H1 (cell line): ENCODE results near the gene FBXO41. TPM values are rescaled to one million over a fixed set of nuclear protein-coding genes. Genes with fewer than 3 reads are reported as not detected.

Source experiments
- CTCF ChIA-PET: fragments of 300-600 bp; sonication (Branson Sonifier 250); formaldehyde crosslinking; loops from one replicate; lab custom pipeline; 2021; ENCODE audit not compliant: partially characterized antibody; lab: Charles Lee
- POLR2A ChIA-PET: fragments of 300-600 bp; sonication (Branson Sonifier 250); formaldehyde crosslinking; loops from one replicate; lab custom pipeline; 2021; ENCODE audit warnings: inconsistent platforms; ENCODE audit not compliant: partially characterized antibody; lab: Charles Lee
- DNase-seq, 2 experiments: peaks; one replicate each; pipeline versions ENCODE4 v3.0.0 to v3.0.0-alpha.2; 2010 to 2022; ENCODE audit warnings: low spot score in 2 of 2, low read depth in 1 of 2, mixed read lengths in 1 of 2
- FAIRE-seq: peaks from 2 replicates; lab custom pipeline; 2011; peaks lifted over from hg19 to GRCh38; lab: Jason Lieb, UNC
- H2AFZ ChIP-seq: 2 replicates; pipeline ENCODE4 v1.8.1; 2012; ENCODE audit warnings: low read length, inconsistent platforms
- H2AK5ac ChIP-seq: 2 replicates; pipeline ENCODE4 v1.6.1; 2013; ENCODE audit warnings: low read depth, low read length
- H2BK120ac ChIP-seq: replicated peaks from 2 replicates; pipeline ENCODE3; 2013; ENCODE audit warnings: low read depth, low read length, inconsistent platforms
- H2BK12ac ChIP-seq: 2 replicates; pipeline ENCODE4 v1.6.1; 2013; ENCODE audit warnings: low read depth, low read length
- H2BK15ac ChIP-seq: 2 replicates; pipeline ENCODE4 v1.6.1; 2013; ENCODE audit warnings: low read length
- H2BK20ac ChIP-seq: 2 replicates; pipeline ENCODE4 v1.6.1; 2013; ENCODE audit warnings: low read length
- H2BK5ac ChIP-seq: 2 replicates; pipeline ENCODE4 v1.6.1; 2013; ENCODE audit warnings: low read depth, low read length
- H3K14ac ChIP-seq: 2 replicates; pipeline ENCODE4 v1.6.1; 2013; ENCODE audit warnings: inconsistent platforms; ENCODE audit not compliant: insufficient read length
- H3K18ac ChIP-seq: 2 replicates; pipeline ENCODE4 v1.6.1; 2013; ENCODE audit warnings: low read length; ENCODE audit errors: extremely low read depth
- H3K23ac ChIP-seq: 2 replicates; pipeline ENCODE4 v1.6.1; 2013; ENCODE audit warnings: inconsistent platforms; ENCODE audit not compliant: insufficient read length
- H3K23me2 ChIP-seq: 2 replicates; pipeline ENCODE4 v1.6.1; 2013; ENCODE audit warnings: low read depth, low read length
- H3K27ac ChIP-seq: 2 replicates; pipeline ENCODE4 v1.6.1; 2011; ENCODE audit warnings: low read depth, low read length, inconsistent platforms
- H3K27me3 ChIP-seq, 4 experiments: replicated peaks in 1 of 4; 1 replicate in 1 of 4; 2 replicates in 3 of 4; pipeline versions ENCODE4 v1.6.1 to v1.8.1; 2011 to 2013; ENCODE audit warnings: low read length in 3 of 4, mild to moderate bottlenecking in 3 of 4, inconsistent platforms in 2 of 4, mixed read lengths in 2 of 4, moderate library complexity in 1 of 4; ENCODE audit not compliant: control insufficient read depth in 3 of 4, insufficient read depth in 3 of 4; ENCODE audit errors: extremely low read depth in 1 of 4
- H3K36me3 ChIP-seq, 4 experiments: 2 replicates each; pipeline versions ENCODE4 v1.6.1 to v1.8.1; 2011 to 2013; ENCODE audit warnings: mild to moderate bottlenecking in 4 of 4, low read length in 3 of 4, moderate library complexity in 2 of 4, control low read depth in 1 of 4, inconsistent platforms in 1 of 4; ENCODE audit not compliant: insufficient read depth in 4 of 4, control insufficient read depth in 2 of 4
- H3K4ac ChIP-seq: replicated peaks from 2 replicates; pipeline ENCODE3; 2013; ENCODE audit warnings: low read length, low read depth, mixed read lengths, inconsistent platforms; ENCODE audit not compliant: insufficient read length
- H3K4me1 ChIP-seq, 4 experiments: replicated peaks in 1 of 4; 1 replicate in 1 of 4; 2 replicates in 3 of 4; pipeline versions ENCODE4 v1.6.1 to v1.8.1; 2011 to 2013; ENCODE audit warnings: low read length in 3 of 4, inconsistent platforms in 2 of 4, mixed read lengths in 1 of 4; ENCODE audit not compliant: insufficient read depth in 4 of 4, control insufficient read depth in 3 of 4
- H3K4me2 ChIP-seq, 2 experiments: 2 replicates each; pipeline versions ENCODE4 v1.6.1 to v1.8.1; 2011 to 2013; ENCODE audit warnings: low read depth in 2 of 2, low read length in 2 of 2, control low read depth in 1 of 2, inconsistent platforms in 1 of 2, mild to moderate bottlenecking in 1 of 2; ENCODE audit not compliant: insufficient read depth in 1 of 2
- H3K4me3 ChIP-seq, 4 experiments: fragments of 200-600, 300-600 bp in 1 of 4; sonication (generic), shearing (Covaris generic), sonication (Bioruptor Twin) in 1 of 4; 2 replicates each; pipeline versions ENCODE4 v1.5.1 to v1.8.1; 2011 to 2016; ENCODE audit warnings: low read length in 4 of 4, low read depth in 3 of 4, control low read depth in 2 of 4, inconsistent platforms in 2 of 4, mild to moderate bottlenecking in 2 of 4, mixed read lengths in 1 of 4, moderate library complexity in 1 of 4; ENCODE audit not compliant: insufficient read depth in 2 of 4; ENCODE audit errors: extremely low read depth in 1 of 4
- H3K56ac ChIP-seq: replicated peaks from 2 replicates; pipeline ENCODE3; 2013; ENCODE audit warnings: low read depth, mild to moderate bottlenecking, mixed read lengths, low read length, inconsistent platforms; ENCODE audit not compliant: insufficient read length
- H3K79me1 ChIP-seq: 2 replicates; pipeline ENCODE4 v1.6.1; 2013; ENCODE audit warnings: low read depth, low read length, control low read depth
- H3K79me2 ChIP-seq, 2 experiments: 2 replicates each; pipeline versions ENCODE4 v1.6.1 to v1.8.1; 2012 to 2013; ENCODE audit warnings: low read length in 2 of 2, mild to moderate bottlenecking in 2 of 2, inconsistent platforms in 1 of 2; ENCODE audit not compliant: insufficient read depth in 2 of 2, control insufficient read depth in 1 of 2
- H3K9ac ChIP-seq, 4 experiments: replicated peaks in 1 of 4; 1 replicate in 1 of 4; 2 replicates in 3 of 4; pipeline versions ENCODE4 v1.6.1 to v1.8.1; 2011 to 2013; ENCODE audit warnings: low read depth in 3 of 4, low read length in 3 of 4, control low read depth in 2 of 4, mild to moderate bottlenecking in 2 of 4, moderate library complexity in 2 of 4, inconsistent platforms in 1 of 4; ENCODE audit errors: extremely low read depth in 1 of 4
- H3K9me3 ChIP-seq, 2 experiments: 2 replicates each; pipeline versions ENCODE4 v1.6.1 to v1.8.1; 2012 to 2013; ENCODE audit warnings: mild to moderate bottlenecking in 2 of 2, moderate library complexity in 2 of 2, control low read depth in 1 of 2, inconsistent platforms in 1 of 2, low read depth in 1 of 2, low read length in 1 of 2, mixed read lengths in 1 of 2; ENCODE audit not compliant: insufficient read depth in 2 of 2
- H4K20me1 ChIP-seq, 2 experiments: replicated peaks in 1 of 2; 2 replicates each; pipeline versions ENCODE3 to v1.8.1; 2011 to 2013; ENCODE audit warnings: inconsistent platforms in 2 of 2, low read length in 2 of 2, mild to moderate bottlenecking in 1 of 2; ENCODE audit not compliant: insufficient read depth in 2 of 2, control insufficient read depth in 1 of 2
- H4K5ac ChIP-seq: 2 replicates; pipeline ENCODE4 v1.6.1; 2013; ENCODE audit warnings: low read length, low read depth, mixed read lengths, inconsistent platforms; ENCODE audit not compliant: insufficient read length
- H4K8ac ChIP-seq: 2 replicates; pipeline ENCODE4 v1.8.0; 2013; ENCODE audit warnings: mild to moderate bottlenecking, moderate library complexity, low read length, inconsistent platforms; ENCODE audit not compliant: insufficient read depth; ENCODE audit errors: extremely low read depth
- H4K91ac ChIP-seq: replicated peaks from 2 replicates; pipeline ENCODE3; 2013; ENCODE audit warnings: low read length, mixed read lengths, inconsistent platforms; ENCODE audit not compliant: insufficient read length
- ASH2L ChIP-seq: fragments of 200-600, 300-600 bp; sonication (generic); IDR thresholded peaks from one replicate; pipeline ENCODE4 v1.7.1; 2017; ENCODE audit warnings: low read length
- CEBPB ChIP-seq: IDR thresholded peaks from 2 replicates; pipeline ENCODE4 v1.6.1; 2012; ENCODE audit warnings: low read depth, low read length
- CHD1 ChIP-seq: IDR thresholded peaks from 2 replicates; pipeline ENCODE4 v1.6.1; 2012; ENCODE audit warnings: low read depth, low read length, improper control_type of control experiment
- CREB1 ChIP-seq: IDR thresholded peaks from 2 replicates; pipeline ENCODE4 v1.6.1; 2012; ENCODE audit warnings: inconsistent platforms
- EGR1 ChIP-seq: IDR thresholded peaks from 2 replicates; pipeline ENCODE4 v1.6.1; 2011; ENCODE audit warnings: low read depth, low read length, borderline replicate concordance
- EP300 ChIP-seq, 2 experiments: IDR thresholded peaks; 1 replicate in 1 of 2; 2 replicates in 1 of 2; pipeline ENCODE4 v1.6.1; 2011 to 2012; ENCODE audit warnings: low read depth in 2 of 2, low read length in 2 of 2, mild to moderate bottlenecking in 2 of 2, borderline replicate concordance in 1 of 2, inconsistent platforms in 1 of 2, moderate library complexity in 1 of 2
- GTF2F1 ChIP-seq: IDR thresholded peaks from 2 replicates; pipeline ENCODE4 v1.6.1; 2012; ENCODE audit warnings: low read depth, low read length, improper control_type of control experiment, borderline replicate concordance
- HDAC2 ChIP-seq, 2 experiments: fragments of 300-600 bp in 1 of 2; sonication (generic) in 1 of 2; IDR thresholded peaks; 2 replicates each; pipeline ENCODE4 v1.6.1; 2011 to 2012; ENCODE audit warnings: low read depth in 2 of 2, low read length in 2 of 2, mild to moderate bottlenecking in 2 of 2, moderate library complexity in 2 of 2, borderline replicate concordance in 1 of 2, inconsistent platforms in 1 of 2
- JUN ChIP-seq: IDR thresholded peaks from 2 replicates; pipeline ENCODE4 v1.6.1; 2011; ENCODE audit warnings: low read depth, mild to moderate bottlenecking, improper control_type of control experiment, low read length
- MAFK ChIP-seq: IDR thresholded peaks from 2 replicates; pipeline ENCODE4 v1.6.1; 2012; ENCODE audit warnings: low read depth, mild to moderate bottlenecking, improper control_type of control experiment, low read length
- SP4 ChIP-seq: IDR thresholded peaks from 2 replicates; pipeline ENCODE4 v1.6.1; 2012; ENCODE audit warnings: low read length, inconsistent platforms
- TAF7 ChIP-seq: optimal IDR thresholded peaks from 2 replicates; pipeline ENCODE3; 2011; ENCODE audit warnings: low read depth, mild to moderate bottlenecking, inconsistent platforms, low read length, moderate library complexity, borderline replicate concordance
- whole genome bisulfite sequencing, 2 experiments: shearing (Covaris generic) in 1 of 2; methylation state at CpG; one replicate each; pipeline versions ENCODE4 v1.1.6 to v1.1.7; 2013 to 2015; ENCODE audit warnings: low lambda C conversion rate in 2 of 2, mixed read lengths in 2 of 2, inconsistent platforms in 1 of 2, low coverage in 1 of 2, missing lambda C conversion rate in 1 of 2; ENCODE audit not compliant: insufficient replicate concordance in 2 of 2, insufficient coverage in 1 of 2, insufficient read length in 1 of 2; ENCODE audit errors: extremely low coverage in 1 of 2, missing lambda C conversion rate in 1 of 2; 5-methylcytosine and 5-hydroxymethylcytosine counted together
- polyA plus RNA-seq, 7 experiments: library from polyadenylated mRNA; depleted of rRNA in 3 of 7; stranded (reverse) in 5 of 7; unstranded in 2 of 7; fragments of >200 nt in 5 of 7; fragments of 200-250 nt in 2 of 7; gene quantifications; 1 replicate in 5 of 7; 2 replicates in 1 of 7; 4 replicates in 1 of 7; pipeline versions ENCODE4 v1.2.1 to v1.2.3, GENCODE V29; 2011 to 2013; ENCODE audit warnings: missing spikeins in 2 of 7, mixed read lengths in 2 of 7
- total RNA-seq: library from RNA; stranded (reverse); fragmentation: NEBNext Ultra II Directional; extraction: Animal tissue kit (Norgen Biotek cat#: 25700); gene quantifications from 2 replicates; pipeline ENCODE4 v1.2.1, GENCODE V29; 2021

Gene FBXO41
- total and polyA plus RNA-seq, 2 of the 8 experiments (the other 6 are each of a cell fraction or from before 2014, with no cell fraction given) = 11.2 to 14.3 TPM

DNA sequence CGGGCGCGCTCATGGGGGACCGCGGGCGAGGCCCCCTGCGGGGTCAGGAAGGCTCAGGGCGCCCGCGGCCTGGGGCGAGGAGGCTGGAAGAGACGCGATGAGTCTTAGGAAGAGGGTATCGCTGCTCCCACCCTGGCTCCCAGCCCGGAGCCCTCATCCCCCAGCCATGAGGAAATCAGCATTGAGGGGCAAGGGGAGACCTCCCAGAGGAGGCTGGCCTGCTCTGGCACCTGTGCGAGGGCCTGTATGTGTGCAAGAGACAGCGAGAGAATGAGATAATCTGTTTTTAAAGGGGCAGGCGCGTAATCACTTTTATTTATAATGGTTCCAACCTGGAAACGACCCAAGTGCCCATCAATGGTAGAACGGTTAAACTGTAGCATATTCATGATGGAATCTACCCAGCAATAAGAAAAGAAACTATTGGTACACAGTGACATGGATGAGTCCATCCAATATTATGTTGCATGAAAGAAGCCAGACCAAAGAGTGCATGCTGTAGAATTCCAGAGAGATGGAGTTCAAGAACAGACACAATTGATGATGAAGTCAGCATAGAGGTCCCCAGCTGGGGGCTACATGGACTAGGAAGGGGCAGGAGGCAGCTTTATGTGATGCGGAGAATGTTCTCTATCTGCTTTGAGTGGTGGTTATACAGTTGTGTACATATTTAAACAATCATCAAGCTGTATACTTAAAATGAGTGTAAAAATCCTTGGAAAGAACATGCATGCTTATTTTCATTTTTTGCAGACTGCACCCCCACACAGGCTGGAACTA is 14.4 kb downstream of the FBXO41 start:
- H2BK20ac ChIP-seq = no peak overlapping the region
- no peak for DNase-seq
- H3K9ac ChIP-seq = peak overlapping the region in 1 of 4 experiments; percentile 35; a peak in 2 of 7 replicates
- no peak for TF ChIP-seq GTF2F1
- no peak for TF ChIP-seq MAFK
- no peak for TF ChIP-seq EP300 (IDR thresholded peaks at IDR 0.05; ENCODE audit: borderline replicate concordance in 1 of 2, low read depth in 2 of 2, low read length in 2 of 2)
- no peak for TF ChIP-seq CHD1
- no peak for TF ChIP-seq ASH2L
- no peak for TF ChIP-seq CREB1
- TF ChIP-seq SP4 = no peak
- no peak for TF ChIP-seq CEBPB
- no peak for TF ChIP-seq EGR1
- no peak for TF ChIP-seq JUN
- TF ChIP-seq TAF7 = no peak
- no peak for TF ChIP-seq HDAC2 (IDR thresholded peaks at IDR 0.05; ENCODE audit: borderline replicate concordance in 1 of 2, low read depth in 2 of 2, low read length in 2 of 2)

More for the DNA sequence above, 14.4 kb downstream of the FBXO41 start:
- FAIRE-seq = no peak
- Histone ChIP-seq H3K4me2 (peak overlapping the region; percentile 77 to 99), H2BK15ac (no peak overlapping the region), H3K4me1 (peaks cover 0 to 10% (median 6%) of the 10 kb centered on the region in 4 experiments; a peak in 5 of 7 replicates), H4K91ac (no peak overlapping the region), H3K14ac (no peak overlapping the region), H3K79me2 (no peaks in the 10 kb centered on the region; a peak in 1 of 4 replicates), H3K4ac (no peak overlapping the region), H3K79me1 (peaks cover 7% of the 10 kb centered on the region; the same call in 1 of the 2 replicates), H3K27ac (no peak overlapping the region), H3K9me3 (no peaks in the 10 kb centered on the region), H4K20me1 (peaks cover 3 to 29% of the 10 kb centered on the region in 2 experiments), H4K5ac (no peak overlapping the region), H3K56ac (no peak overlapping the region), H3K23me2 (peaks cover 10% of the 10 kb centered on the region; the same call in 1 of the 2 replicates), H3K27me3 (peaks cover 0 to 28% (median 23%) of the 10 kb centered on the region in 4 experiments; a peak in 6 of 7 replicates), H3K4me3 (peak overlapping the region; percentile 39 to 63 (median 54)), H3K23ac (no peak overlapping the region), H2AK5ac (no peak overlapping the region), H3K18ac (no peak overlapping the region), H2AFZ (no peak overlapping the region), H3K36me3 (no peaks in the 10 kb centered on the region; a peak in 1 of 8 replicates), H2BK5ac (no peak overlapping the region), H2BK12ac (no peak overlapping the region), H2BK120ac (no peak overlapping the region), H4K8ac (peak overlapping the region; percentile 12; the same call in 1 of the 2 replicates)
- ChIA-PET CTCF (interaction anchor here (0.9 to 13.4 kb wide), 3 partner anchors 21 to 27 kb away, joined by 3 to 122 read pairs (median 4); partner anchors contain the start of gene EGR4), POLR2A (interaction anchor here (1.0 to 1.3 kb wide), 4 partner anchors 12 to 22 kb away, joined by 3 to 5 read pairs (median 4); partner anchors contain the start of gene FBXO41)
- 49% methylated on average over 9 of the region's 22 CpGs; no CpG with 5 or more reads in 1 of the 2 experiments for WGBS, 2 experiments
